Measurements from ENCODE around the gene MESD.

MESD gene

DNA sequence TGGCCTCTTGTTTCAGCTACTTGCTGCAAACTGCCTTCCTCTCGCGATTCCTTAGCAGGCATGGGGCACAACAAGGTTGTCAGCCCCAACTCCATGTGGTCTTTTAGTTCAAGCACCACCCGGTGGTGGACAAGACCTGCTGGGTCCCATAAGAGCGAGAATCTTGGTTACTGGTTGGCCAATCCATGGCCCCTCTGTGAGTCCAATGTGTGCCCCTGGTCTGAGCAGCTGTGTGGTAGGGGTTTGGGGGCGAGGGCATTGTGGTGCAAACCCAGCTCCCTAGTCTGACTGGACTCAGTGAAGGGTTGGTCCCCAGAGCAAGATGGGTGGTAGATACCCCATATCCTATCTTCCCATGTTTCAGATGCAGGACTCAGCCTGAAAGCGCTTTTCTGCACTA is 48.8 kb downstream of the MESD start:
- DNase-seq (ENCODE audit: insufficient read length, low spot score) (no peak), FAIRE-seq (no peak)

DNA sequence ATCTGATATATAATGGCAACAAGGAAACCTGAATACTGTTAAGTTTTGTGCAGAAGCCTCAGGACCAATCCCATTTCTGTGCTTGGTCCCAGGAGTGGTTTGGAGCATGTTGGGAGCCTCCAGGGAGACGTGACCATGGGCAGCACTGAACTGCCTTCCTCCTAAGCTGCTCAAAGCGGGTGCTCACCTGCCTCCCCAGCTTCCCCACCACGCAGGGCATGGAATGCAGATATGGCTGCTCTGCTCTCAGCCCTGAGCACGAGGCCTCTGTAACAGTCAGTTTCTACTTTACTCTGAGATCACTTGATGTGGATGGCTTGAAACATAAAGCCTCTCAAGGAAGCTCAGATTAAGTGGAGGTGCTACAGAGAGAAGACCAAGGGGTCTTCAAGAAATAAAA is 49.3 kb downstream of the MESD start:
- DNase-seq (ENCODE audit: insufficient read length, low spot score) (no peak), FAIRE-seq (peak; percentile 40)

DNA sequence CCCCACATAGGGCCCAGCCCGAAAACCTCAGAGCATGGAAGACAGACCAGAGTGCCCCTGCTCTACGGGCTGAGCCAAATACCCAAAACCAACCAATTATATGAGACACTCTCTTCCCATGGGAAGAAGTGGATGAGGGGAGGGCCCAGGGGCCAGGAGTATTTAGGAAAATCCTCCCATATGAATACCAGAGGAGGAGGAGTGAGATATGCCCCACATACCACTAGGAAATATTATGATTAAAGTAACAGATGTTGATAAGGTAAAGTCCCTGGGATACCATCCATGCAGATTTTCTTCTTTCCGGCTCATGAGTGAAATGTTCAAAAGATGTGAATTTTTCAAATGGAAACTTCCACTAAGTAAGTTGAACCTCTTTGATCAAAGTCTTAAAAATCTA is 50.4 kb downstream of the MESD start:
- DNase-seq (ENCODE audit: insufficient read length, low spot score) (no peak), FAIRE-seq (no peak)

DNA sequence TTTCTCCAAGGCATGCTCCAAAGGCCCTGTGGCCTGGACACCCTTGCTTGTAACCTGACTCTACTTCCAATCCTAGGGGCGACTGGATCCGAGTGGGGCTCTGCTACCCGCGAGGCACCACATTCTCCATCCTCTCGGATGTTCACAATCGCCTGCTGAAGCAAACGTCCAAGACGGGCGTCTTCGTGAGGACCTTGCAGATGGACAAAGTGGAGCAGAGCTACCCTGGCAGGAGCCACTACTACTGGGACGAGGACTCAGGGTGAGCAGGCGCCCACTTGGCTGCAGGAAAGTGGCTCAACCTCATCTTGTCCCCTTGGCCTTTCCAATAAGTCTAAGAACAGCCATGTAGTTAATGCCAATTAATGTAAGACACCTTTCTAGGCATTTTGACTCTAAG is 51.9 kb downstream of the MESD start:
- DNase-seq (ENCODE audit: insufficient read length, low spot score): no peak

DNA sequence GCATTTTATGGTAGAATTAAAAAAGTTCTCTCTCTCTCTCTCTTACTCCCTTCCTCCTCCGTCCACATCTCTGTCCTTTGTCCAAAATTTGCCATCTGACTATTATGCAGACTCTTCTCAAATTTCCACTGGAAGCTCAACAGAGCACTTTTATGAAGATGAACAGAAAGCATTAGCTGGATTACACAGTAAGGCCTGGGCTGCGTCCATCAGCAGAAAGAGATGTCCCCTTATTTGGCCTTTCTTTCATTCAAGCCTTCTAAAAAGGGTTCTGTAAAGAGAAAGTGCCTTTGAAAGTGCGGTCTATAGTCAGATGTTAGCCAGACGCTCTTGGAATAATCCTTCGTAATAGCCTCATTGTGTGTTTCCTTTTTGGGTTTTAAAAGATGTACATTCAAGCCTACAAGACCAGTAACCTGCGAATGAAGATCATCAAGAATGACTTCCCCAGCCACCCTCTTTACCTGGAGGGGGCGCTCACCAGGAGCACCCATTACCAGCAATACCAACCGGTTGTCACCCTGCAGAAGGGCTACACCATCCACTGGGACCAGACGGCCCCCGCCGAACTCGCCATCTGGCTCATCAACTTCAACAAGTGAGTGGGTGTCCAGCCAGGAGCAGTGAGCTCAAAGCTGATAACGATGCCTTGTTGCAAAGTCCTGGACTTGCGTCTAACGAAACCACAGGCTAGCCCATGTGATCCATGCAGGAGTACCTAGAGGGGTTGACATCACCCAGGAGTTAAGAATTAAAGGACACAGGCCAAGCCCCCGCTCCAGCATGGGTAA is 53.1 kb downstream of the MESD start:
- DNase-seq (ENCODE audit: insufficient read length, low spot score) (no peak), FAIRE-seq (no peak)

More for the DNA sequence above, 51.9 kb downstream of the MESD start:
- no peak for FAIRE-seq

DNA sequence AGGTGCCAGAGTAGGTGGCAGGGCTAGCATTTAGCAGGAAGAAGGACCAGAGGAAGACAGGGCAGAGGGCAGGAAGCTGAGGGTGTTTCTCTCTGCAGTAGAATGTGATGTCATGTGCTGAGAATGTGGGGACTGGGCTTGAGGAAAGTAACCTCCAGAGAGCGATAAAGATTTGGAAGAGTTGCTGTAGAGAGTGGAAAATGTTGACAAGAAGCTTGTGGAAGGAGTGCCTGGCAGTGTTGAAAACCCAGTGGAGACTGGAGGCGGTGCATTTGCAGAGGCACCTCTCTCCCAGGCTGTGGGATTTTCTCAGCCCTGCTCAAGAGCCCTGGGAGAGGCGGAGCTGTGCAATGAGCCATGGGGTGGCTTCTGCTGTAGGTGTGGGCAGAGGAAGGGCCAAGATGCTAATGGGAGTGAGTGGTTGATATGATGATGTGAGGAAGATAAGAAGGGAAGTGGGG is 54.8 kb downstream of the MESD start:
- peak; percentile 4 for FAIRE-seq
- DNase-seq (ENCODE audit: insufficient read length, low spot score): peak; percentile 42

DNA sequence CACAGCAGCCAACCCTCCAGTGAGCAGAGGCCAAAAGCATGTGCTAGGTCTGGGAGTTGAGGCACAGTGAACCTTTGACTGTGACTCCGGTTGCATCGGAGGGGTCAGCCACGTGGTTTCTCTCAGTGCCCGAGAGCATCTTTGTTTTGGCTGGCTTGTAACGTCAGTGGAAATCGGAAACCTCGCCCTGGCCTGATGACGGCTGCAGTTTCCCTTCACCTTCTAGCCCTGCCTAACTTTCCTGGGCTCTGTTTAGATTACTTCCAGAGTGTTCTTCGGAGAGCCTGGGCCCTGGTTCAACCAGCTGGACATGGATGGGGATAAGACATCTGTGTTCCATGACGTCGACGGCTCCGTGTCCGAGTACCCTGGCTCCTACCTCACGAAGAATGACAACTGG is 56.6 kb downstream of the MESD start:
- no peak for FAIRE-seq

DNA sequence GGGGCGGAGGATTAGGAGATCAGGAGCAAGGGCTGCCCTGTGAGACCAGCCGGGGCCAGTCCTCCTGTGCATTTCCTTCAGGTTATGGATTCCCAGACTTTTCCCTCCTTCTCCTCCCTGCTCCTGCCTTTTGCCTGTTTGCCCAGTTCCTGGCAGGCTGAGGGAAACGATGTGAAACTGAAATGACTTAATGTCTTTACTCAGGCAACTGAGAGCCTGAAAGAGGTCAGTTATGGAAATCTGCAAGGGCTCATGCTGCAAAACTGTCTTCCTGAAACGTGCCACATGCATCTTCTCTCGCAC is 57.2 kb downstream of the MESD start:
- no peak for FAIRE-seq
- DNase-seq (ENCODE audit: insufficient read length, low spot score): no peak

More for the DNA sequence above, 56.6 kb downstream of the MESD start:
- DNase-seq (ENCODE audit: insufficient read length, low spot score): no peak

DNA sequence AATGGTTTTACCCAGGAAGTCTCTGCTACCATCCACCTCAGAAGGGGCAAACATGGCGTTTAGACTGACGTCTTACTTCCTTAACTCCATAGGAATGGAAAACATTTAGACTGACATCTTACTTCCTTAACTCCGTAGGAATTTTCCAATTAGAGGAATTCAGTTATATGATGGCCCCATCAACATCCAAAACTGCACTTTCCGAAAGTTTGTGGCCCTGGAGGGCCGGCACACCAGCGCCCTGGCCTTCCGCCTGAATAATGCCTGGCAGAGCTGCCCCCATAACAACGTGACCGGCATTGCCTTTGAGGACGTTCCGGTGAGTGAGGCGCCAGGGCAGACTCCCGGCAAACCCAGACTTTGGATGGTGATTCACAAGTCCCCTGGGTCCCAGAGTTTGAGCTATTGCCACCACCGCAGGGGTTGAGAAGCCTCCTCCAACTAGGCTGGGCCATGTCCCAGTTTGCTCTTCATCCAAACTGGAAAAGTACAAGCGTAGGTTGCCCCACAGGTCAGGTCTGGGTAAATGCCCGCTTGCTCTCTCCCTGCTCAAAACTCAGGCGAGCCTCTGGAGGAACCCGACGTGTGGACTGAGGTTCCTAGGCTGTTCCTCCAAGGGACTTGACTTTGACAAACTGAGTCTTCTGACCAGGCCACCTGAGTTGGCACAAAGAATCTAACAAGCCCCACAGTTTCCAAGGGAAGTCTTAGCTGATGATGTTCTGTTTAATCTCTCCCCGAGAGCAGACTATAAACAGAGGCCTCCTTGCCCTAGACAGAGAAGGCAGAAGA is 57.7 kb downstream of the MESD start:
- FAIRE-seq (no peak), DNase-seq (ENCODE audit: insufficient read length, low spot score) (no peak)

DNA sequence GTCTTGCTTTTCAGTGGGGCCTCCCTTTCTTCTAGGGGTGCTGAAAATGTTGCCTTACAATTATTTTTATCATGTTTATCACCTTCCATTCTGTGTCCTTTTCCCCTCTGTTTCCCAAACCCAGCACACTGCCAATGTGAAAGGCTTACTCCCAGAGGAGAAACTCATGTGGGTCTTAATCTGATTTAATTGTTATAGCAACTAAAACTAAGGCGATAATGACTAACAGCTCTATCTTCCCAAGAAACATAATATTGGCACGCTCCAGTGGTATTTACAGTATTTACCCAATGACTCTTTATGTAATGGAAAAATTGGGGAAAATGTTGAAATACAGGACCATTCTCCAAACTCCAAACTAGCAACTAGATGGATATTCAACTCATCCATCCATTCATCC is 58.4 kb downstream of the MESD start:
- DNase-seq (ENCODE audit: insufficient read length, low spot score): no peak
- FAIRE-seq: no peak

DNA sequence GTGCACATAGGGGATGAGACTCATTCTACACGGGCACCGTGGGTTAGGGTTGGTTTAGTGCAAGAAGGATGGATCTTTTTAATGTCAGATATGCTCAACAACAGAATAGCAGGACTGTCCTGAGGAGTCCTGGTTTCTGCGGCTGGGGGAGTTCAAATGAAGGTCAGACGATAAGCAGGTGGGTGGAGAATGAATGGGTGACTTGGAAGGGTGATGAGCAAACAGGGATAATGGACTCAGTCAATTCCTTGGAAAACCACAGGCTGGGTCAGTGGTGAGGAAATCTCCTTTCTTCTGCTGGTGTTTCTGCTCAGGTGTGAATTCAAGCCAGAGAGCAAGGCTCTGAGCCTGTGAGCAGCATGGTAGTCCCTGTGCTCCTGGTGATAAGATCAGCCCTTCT is 59.9 kb downstream of the MESD start:
- no peak for FAIRE-seq

DNA sequence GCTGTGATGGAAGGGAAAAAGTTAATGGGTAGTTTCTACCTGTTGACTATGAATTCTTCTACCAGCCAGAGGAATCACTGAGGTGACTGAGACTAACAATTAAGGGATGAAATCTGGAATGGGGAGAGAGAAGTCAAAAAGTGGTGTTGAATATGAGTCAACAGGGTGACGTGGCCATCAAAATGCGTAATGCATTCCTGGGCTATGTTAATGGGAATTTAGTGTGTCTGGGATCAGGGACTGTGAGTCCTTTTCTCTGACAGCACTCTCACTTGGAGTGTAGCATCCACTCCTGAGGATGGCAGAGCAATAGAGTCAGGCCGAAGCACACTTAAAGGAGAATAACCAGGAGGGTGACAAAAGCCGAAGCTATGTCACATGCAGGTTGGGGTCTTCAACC is 60.4 kb downstream of the MESD start:
- FAIRE-seq: peak; percentile 75
- peak; percentile 63 for DNase-seq (ENCODE audit: insufficient read length, low spot score)

More for the DNA sequence above, 59.9 kb downstream of the MESD start:
- peak; percentile 15 for DNase-seq (ENCODE audit: insufficient read length, low spot score)

DNA sequence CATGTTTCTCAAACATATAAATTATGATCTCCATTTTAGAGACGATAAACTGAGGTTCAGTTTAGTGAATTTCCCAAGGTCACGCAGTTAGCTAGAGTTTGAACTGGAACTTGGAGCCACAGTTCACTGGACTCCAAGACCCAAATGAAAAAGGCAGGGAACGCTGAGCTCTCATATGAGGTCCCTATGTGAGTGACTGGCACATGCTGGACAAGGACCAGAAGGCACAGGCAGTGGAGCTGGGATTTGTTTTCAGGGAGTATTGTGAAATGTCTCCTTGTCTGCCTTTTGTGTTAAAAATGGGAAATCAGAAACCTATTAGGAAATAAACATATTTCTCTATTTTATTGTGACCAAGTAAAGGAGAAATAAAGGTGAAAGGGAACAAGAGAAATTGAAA is 63.5 kb downstream of the MESD start:
- FAIRE-seq (no peak), DNase-seq (ENCODE audit: insufficient read length, low spot score) (no peak)

DNA sequence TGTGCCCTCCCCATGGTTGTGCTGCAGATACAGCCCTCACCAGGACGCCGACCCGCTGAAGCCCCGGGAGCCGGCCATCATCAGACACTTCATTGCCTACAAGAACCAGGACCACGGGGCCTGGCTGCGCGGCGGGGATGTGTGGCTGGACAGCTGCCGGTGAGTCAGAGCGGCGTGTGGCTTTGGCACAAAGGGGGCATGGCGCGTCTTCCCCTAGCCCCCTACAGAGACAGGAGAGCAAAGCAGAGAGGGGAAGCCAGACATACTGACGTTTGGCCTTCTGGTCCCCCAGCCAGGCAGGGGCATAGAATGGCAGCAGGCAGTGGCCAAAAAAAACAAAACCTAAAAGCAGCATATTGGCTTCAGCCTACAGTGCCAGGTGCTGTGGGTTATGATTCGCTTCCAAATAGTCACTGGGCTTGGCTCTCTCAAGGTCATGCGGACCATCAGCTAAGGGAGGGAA is 64.0 kb downstream of the MESD start:
- FAIRE-seq (no peak), DNase-seq (ENCODE audit: insufficient read length, low spot score) (no peak)

DNA sequence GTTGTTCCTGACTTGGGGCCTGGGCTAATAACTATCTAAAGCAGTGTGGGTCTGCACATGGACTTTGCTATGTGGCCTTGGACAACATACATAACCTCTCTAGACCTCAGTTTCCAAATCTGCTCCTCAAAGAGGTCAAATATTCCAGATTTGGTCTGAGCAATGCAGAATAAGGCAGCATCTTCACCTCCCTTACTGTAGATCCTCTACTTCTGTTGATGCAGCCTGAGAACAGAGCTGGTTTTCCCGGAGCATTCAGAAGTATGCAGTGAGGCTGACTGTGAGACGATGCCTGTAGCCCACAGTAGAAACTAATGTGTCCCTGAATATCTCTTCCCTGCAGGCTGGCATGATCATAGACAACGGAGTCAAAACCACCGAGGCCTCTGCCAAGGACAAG is 65.3 kb downstream of the MESD start:
- FAIRE-seq: no peak

DNA sequence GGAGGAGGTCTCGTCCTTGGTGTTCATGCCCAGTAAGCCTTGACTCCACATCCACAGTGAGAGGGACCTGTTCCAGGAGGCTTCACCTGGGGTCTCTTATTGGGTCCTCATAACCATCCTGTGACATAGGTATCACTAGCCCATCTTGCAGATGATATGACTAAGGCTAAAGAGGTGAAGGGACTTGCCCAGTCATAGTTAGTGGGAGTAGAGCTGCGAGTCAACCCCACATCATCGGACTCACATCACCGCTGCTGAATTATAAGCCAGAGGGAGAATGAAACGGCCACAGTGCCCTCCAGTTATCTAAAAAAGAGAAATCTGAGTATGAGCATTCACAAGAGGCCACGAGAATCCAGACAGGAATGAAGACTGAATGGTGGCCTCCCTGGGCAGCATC is 66.0 kb downstream of the MESD start:
- no peak for FAIRE-seq
- DNase-seq (ENCODE audit: insufficient read length, low spot score): no peak

More for the DNA sequence above, 65.3 kb downstream of the MESD start:
- no peak for DNase-seq (ENCODE audit: insufficient read length, low spot score)

DNA sequence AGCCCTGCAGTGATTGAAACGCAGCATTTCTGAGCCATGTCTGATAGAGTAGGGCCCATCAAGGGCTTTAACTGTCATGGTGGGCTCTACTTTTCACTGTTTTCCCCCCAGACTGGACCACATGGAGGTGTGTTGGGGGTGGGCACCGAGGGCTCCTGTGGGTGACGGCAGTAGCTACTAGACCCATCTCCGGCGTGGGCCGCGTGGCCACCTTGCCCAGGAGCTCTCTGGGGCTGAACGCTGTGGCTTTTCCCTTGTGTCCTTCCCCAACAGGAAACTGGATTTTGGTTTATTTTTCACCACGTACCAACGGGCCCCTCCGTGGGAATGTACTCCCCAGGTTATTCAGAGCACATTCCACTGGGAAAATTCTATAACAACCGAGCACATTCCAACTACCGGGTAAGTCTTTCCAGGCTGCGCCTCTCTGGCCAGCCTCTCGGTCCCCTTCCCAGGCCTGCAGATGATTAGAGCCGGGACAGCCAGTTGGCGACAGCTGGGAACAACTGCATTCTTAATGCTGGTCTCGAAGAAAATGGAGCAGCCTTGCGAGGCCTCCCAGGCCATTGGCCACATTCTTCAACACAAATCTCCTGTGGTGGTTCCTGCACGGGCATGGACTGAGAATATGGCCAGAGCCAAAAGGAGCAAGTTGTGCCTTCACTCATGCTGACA is 67.7 kb downstream of the MESD start:
- no peak for FAIRE-seq

DNA sequence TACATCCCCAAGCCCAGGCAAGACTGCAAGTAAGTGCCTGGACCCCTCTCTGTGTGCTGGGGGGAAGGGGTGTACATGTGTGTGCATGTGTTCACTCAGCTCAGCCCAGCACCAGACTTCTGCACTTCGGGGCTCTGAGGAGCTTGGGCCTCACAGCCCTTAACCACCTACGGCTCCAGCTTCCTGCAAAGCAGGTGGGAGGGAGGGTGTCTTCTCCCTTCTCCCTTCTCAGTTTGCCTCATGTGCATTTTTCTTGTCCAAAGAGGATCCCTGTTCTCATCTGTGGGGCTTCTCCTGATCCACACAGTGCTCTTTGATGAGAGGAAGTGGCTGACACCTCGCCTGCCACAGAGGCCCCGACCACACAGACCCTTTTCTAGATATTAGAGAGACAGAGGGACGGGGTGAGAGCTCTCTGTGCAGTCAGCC is 69.3 kb downstream of the MESD start:
- FAIRE-seq: no peak
- DNase-seq (ENCODE audit: insufficient read length, low spot score): no peak

More for the DNA sequence above, 67.7 kb downstream of the MESD start:
- no peak for DNase-seq (ENCODE audit: insufficient read length, low spot score)

DNA sequence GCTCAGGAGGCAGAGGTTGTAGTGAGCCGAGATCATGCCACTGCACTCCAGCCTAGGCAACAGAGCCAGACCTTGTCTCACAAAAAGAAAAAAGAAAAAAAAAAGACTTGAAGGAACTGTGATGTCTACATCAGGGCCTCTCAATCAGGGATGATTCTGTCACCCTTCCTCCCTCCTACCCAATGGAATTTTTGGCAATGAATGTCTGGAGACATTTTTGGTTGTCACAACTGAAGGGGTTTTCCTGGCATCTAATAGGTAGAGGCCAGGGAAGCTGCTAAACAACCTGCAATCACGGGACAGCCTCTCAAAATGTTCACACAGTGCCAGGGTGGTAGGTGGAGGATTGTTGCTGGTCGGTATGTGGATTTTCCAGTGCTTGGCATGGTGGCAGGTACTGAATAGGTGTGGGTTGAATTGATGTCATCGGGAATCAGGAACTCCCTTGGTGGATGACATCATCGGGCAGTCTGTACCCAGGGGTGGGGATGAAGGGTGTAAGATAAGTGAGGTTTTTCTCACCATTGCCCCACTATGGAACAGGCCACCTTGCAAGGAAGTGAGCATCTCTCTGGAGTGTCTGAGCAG is 71.3 kb downstream of the MESD start:
- FAIRE-seq (no peak), DNase-seq (ENCODE audit: insufficient read length, low spot score) (no peak)

DNA sequence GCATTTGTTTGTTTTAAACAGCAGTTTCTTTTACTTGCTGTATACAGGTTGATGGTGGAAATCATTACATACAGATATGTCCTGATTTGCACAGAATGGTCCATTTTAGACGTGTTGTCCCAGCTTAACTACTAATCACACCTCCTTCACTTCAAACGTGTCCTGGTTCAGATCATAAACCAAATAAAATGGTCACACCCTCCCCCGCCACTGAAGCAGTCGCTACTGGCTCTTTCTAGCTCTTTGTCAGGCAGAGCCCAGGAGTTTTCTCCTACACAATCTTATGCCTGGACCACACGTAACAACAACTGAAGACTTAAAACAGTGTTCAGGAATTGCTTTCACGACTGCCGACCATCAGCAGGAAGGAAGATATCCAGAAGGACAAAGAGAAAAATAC is 73.6 kb downstream of the MESD start:
- FAIRE-seq: no peak
- no peak for DNase-seq (ENCODE audit: insufficient read length, low spot score)

DNA sequence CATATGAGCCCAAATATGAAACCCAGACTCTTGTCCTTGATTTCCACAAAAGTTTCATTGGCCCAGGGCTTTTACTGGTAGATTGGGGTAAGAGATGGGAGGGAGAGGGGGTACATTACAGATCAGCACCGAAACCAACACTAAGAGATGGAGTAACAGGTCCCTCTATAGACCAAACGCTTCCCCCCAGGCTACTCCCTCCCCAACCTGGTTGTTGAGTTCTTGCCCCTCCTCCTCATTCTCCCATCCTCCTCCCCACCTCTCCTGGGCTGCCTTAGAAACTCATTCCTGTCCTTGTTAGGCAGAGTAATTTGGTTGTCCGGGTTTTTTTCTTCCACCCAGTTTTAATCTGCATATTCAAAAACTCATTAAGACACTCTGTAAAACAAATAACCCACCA is 74.1 kb downstream of the MESD start:
- DNase-seq (ENCODE audit: insufficient read length, low spot score) (no peak), FAIRE-seq (no peak)

Data from HTR-8/SVneo (cell line).